Suprapubic skin (tissue), 4 donors: ENCODE data around the gene GLB1L2. TPM values are rescaled to one million over a fixed set of nuclear protein-coding genes. Genes with fewer than 3 reads are reported as not detected.
"Not testable (repeated sequence)": the region's sequence is repeated elsewhere in the genome, so short reads cannot be mapped to it uniquely, and the experiment has no call there.

ENCODE experiments used
- DNase-seq, 2 donors: peaks; one replicate each; pipeline ENCODE4 v3.0.0-alpha.2; 2019; ENCODE audit warnings: low spot score in 2 of 2
- H3K27ac ChIP-seq: fragments of 200-600 bp; sonication (generic); one replicate; pipeline ENCODE4 v1.5.1; 2019
- H3K27me3 ChIP-seq: fragments of 200-600 bp; sonication (generic); one replicate; pipeline ENCODE4 v1.5.1; 2019
- H3K36me3 ChIP-seq: fragments of 200-600 bp; sonication (generic); one replicate; pipeline ENCODE4 v1.5.1; 2019
- H3K4me1 ChIP-seq: fragments of 200-600 bp; sonication (generic); one replicate; pipeline ENCODE4 v1.5.1; 2019
- H3K4me3 ChIP-seq: fragments of 200-600 bp; sonication (generic); one replicate; pipeline ENCODE4 v1.5.1; 2019; ENCODE audit warnings: mild to moderate bottlenecking
- H3K9me3 ChIP-seq: fragments of 200-600 bp; sonication (generic); one replicate; pipeline ENCODE4 v1.5.1; 2019
- EP300 ChIP-seq: sonication (generic); formaldehyde crosslinking; IDR thresholded peaks from one replicate; pipeline ENCODE4 v1.6.1; 2017; ENCODE audit warnings: antibody characterized with exemption
- POLR2A ChIP-seq, 2 donors: fragments of 450-650 bp; IDR thresholded peaks; one replicate each; pipeline ENCODE4 v1.6.1; 2017; ENCODE audit warnings: antibody characterized with exemption in 2 of 2, mild to moderate bottlenecking in 2 of 2, moderate library complexity in 2 of 2
- POLR2AphosphoS5 ChIP-seq, 3 donors: sonication (generic); formaldehyde crosslinking; IDR thresholded peaks; one replicate each; pipeline ENCODE4 v1.6.1; 2017; ENCODE audit warnings: antibody characterized with exemption in 3 of 3
- WGBS: methylation state at CpG from one replicate; pipeline ENCODE4 v1.1.5; 2018; 5-methylcytosine and 5-hydroxymethylcytosine counted together
- total RNA-seq, 4 donors: library from RNA; depleted of rRNA; stranded (reverse); fragments of >200 nt; gene quantifications; one replicate each; pipeline ENCODE4 v1.1.0, GENCODE V29; 2016
- TF ChIP-seq, protein P1 (sequence below), 2 donors: fragments of 200-600 bp in 1 of 2; fragments of 450-650 bp in 1 of 2; sonication (generic) in 1 of 2; IDR thresholded peaks; one replicate each; pipeline ENCODE4 v1.5.1; 2016 to 2019; ENCODE audit warnings: antibody characterized with exemption in 2 of 2, mild to moderate bottlenecking in 1 of 2, moderate library complexity in 1 of 2

The GLB1L2 gene
- total RNA-seq, 4 donors from 2014 or later: 11.5 to 28.3 (median 21.8) TPM

DNA sequence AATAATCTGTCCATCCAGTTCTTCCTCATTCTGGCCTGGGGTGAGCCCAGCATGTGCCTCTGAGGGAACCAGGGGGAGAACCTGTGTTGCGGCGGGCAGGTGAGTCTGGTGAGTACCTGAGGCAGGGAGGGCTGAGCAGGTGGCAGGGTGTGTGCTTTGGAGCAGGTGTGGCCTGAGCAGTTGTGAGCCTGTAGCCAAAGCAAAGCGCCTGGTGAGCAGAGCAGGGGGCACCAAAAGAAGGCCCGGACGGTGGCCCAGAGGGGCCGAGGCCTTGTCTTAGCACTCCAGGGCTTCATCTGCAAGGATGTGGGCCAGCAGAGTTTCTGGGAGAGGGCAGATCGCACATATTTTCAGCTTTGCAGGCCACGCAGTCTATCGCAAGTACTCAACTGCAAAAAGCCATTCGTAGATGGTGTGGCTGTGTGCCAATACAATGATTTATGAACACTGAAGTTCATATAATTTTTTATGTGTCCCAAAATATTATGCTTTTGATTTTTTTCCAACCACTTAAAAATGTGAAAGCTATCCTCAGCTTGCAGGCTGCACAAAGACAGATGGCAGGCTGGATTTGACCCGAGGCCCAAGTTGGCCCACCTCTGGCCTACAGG is 8.7 kb downstream of the GLB1L2 start:
- no peaks in the 10 kb centered on the region for H3K36me3 ChIP-seq
- no peaks in the 10 kb centered on the region for H3K9me3 ChIP-seq
- no peak overlapping the region for H3K4me3 ChIP-seq
- 84% methylated on average over 11 of the region's 11 CpGs for WGBS
- TF ChIP-seq, protein P1, sequence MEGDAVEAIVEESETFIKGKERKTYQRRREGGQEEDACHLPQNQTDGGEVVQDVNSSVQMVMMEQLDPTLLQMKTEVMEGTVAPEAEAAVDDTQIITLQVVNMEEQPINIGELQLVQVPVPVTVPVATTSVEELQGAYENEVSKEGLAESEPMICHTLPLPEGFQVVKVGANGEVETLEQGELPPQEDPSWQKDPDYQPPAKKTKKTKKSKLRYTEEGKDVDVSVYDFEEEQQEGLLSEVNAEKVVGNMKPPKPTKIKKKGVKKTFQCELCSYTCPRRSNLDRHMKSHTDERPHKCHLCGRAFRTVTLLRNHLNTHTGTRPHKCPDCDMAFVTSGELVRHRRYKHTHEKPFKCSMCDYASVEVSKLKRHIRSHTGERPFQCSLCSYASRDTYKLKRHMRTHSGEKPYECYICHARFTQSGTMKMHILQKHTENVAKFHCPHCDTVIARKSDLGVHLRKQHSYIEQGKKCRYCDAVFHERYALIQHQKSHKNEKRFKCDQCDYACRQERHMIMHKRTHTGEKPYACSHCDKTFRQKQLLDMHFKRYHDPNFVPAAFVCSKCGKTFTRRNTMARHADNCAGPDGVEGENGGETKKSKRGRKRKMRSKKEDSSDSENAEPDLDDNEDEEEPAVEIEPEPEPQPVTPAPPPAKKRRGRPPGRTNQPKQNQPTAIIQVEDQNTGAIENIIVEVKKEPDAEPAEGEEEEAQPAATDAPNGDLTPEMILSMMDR (IDR thresholded peaks at IDR 0.05): no peak
- TF ChIP-seq POLR2A (IDR thresholded peaks at IDR 0.05) (no peak), POLR2AphosphoS5 (IDR thresholded peaks at IDR 0.05) (no peak), EP300 (no peak)
- no peaks in the 10 kb centered on the region for H3K4me1 ChIP-seq
- no peaks in the 10 kb centered on the region for H3K27me3 ChIP-seq
- H3K27ac ChIP-seq: no peak overlapping the region
- DNase-seq: no peak

DNA sequence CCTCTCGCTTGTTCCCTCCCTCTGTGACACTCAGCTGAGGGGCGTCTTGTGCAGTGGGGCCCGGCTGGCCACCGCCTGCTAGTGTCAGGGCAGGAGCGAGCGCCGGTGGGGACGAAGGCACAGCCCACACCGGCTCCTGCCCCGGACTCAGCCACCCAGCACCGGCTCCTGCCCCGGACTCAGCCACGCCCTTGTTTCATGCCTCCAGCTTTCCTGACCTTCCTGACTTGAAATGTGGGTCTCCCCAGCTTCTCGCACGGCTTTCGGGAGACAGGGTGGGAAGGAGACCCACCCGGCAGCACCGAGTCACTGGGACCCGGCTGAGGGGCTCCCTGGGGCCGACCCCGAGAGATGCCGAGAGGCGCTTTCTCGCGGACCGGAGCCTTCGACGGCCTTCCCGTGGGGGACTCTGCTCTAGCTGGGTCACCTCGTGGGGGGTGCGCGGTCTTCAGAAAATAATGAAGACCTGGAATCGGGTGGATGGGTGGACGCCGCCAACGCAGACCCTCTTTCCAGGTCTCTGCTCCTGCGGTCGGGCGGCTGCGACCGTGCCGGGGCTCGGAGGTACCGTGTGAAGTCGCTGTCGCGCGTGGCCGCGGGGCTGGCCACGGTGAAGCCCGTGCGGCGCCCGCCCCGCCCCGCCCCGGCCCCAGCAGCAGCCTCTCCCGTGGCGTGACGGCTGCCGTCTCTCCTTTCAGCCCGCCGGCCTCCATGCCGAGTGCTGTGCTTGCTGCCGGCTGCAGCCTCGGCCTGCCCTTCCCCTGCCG is 10.2 kb downstream of the GLB1L2 start:
- TF ChIP-seq POLR2A (IDR thresholded peaks at IDR 0.05): no peak
- TF ChIP-seq POLR2AphosphoS5 (IDR thresholded peaks at IDR 0.05): no peak
- Histone ChIP-seq H3K27ac (no peak overlapping the region), H3K27me3 (no peaks in the 10 kb centered on the region), H3K4me3 (no peak overlapping the region), H3K9me3 (no peaks in the 10 kb centered on the region), H3K36me3 (no peaks in the 10 kb centered on the region), H3K4me1 (no peaks in the 10 kb centered on the region)
- 92% methylated on average over 30 of the region's 68 CpGs for WGBS
- peak in 1 of 2 donors; percentile 54 for DNase-seq

GRCh38 chr11:134342572-134343340 is 11.0 kb downstream of the GLB1L2 start:
- 92% methylated on average over 27 of the region's 30 CpGs for WGBS
- DNase-seq: peak in 1 of 2 donors; percentile 50
- TF ChIP-seq EP300 (no peak), POLR2AphosphoS5 (IDR thresholded peaks at IDR 0.05) (no peak), POLR2A (IDR thresholded peaks at IDR 0.05) (no peak)
- TF ChIP-seq, protein P1 (IDR thresholded peaks at IDR 0.05): no peak
- no peak overlapping the region for H3K4me3 ChIP-seq
- H3K27me3 ChIP-seq: no peaks in the 10 kb centered on the region
- no peaks in the 10 kb centered on the region for H3K4me1 ChIP-seq
- H3K27ac ChIP-seq: no peak overlapping the region
- H3K36me3 ChIP-seq: no peaks in the 10 kb centered on the region
- H3K9me3 ChIP-seq: no peaks in the 10 kb centered on the region

DNA sequence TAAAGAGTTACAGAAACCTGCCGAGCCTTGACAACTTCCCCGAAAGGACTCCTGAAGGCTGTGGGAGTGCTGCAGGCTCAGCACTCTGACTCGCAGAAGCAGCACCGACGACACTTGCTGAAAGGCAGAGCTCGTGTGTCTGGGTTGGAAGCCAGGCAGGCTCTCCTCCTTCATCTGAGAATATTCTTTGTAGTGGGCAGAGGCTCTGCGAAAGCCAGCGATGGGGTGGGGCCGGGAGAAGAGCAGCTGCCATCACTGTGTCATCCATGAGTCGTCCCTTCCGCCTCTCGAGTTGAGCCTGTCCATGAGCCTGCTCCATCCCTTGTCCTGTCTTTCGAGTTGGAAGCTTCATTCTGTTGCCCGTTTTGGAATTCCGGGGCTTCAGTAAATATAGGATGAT is 11.9 kb downstream of the GLB1L2 start:
- 90% methylated on average over 14 of the region's 15 CpGs for WGBS
- H3K36me3 ChIP-seq: no peaks in the 10 kb centered on the region
- TF ChIP-seq, protein P1 (IDR thresholded peaks at IDR 0.05): no peak
- no peak for TF ChIP-seq POLR2AphosphoS5 (IDR thresholded peaks at IDR 0.05)
- no peak for TF ChIP-seq EP300
- no peak overlapping the region for H3K4me3 ChIP-seq
- no peaks in the 10 kb centered on the region for H3K4me1 ChIP-seq
- no peaks in the 10 kb centered on the region for H3K27me3 ChIP-seq
- peak in 1 of 2 donors; percentile 21 for DNase-seq
- no peaks in the 10 kb centered on the region for H3K9me3 ChIP-seq
- H3K27ac ChIP-seq: no peak overlapping the region

DNA sequence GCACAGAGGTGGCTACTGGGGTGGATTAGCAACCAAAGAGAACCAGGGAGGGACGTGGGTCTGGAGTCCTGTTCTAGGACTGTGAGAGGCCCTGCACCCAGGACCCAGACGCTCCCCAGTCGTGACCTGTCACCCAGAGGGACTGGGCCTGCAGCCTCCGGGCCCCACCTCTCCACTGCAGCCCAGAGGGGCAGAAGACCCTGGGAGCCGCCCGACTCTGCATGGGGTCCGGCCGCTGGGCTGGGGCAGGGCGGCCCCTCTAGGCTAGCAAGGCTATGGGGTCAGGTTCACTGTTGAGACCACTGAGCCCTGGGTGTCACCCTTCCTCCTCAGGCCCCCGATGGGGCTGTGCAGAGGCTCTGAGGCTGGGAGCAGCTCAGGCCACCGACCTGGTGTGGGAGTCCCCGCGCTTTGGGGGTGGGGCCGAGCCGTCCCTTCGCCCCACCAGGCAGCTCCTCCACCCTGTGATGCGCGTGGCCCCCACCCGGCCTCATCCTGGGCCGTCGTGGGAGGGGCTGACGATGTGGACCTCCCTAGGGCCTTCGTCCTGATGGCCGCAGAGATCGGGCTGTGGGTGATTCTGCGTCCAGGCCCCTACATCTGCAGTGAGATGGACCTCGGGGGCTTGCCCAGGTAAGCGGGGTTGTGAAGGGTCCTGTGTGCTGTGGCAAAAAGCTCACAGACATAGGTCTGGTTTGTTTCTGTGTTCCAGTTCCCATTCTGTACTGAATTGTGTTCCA is 12.9 kb downstream of the GLB1L2 start:
- H3K36me3 ChIP-seq, H3K4me1 ChIP-seq, H3K27ac ChIP-seq, H3K4me3 ChIP-seq, H3K27me3 ChIP-seq, H3K9me3 ChIP-seq: not testable (repeated sequence)
- WGBS: no CpG with 5 or more reads among the region's 28 CpGs
- DNase-seq: peak; percentile 38 to 68
